ENCODE measurements around the gene SHISA2. TPM values are rescaled to one million over a fixed set of nuclear protein-coding genes. Genes with fewer than 3 reads are reported as not detected.

The SHISA2 gene
- total and polyA plus RNA-seq, 2 of the 13 experiments (the other 11 are each of a cell fraction or from before 2014, with no cell fraction given): not detected

DNA sequence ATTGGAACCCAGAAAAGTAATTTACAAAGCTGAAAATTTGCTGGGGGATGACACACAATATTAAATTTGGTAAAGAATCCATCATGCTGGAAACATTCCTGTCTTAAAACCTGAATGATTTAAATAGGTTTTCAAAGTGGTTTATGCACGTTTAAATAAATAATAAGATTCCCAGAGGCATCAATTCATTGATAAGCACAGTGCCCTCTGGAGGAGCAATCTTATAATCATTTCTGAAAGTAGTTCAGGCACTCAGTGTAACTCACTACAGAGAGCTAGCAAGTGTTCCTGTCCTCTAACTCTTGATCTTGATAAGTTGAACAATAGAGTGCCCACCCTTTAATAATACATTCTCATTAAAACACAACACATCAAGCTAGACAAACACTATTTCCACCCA, 43.5 kb upstream of the SHISA2 start:
- CTCF ChIA-PET (ENCODE audit: low intra/inter-chr PET ratio, low total read pairs): no interaction called here
- POLR2A ChIA-PET: no interaction called here
- H3K9ac ChIP-seq (ENCODE audit: insufficient read depth, low read depth, low read length): no peak overlapping the region
- no peaks in the 10 kb centered on the region for H4K20me1 ChIP-seq (ENCODE audit: insufficient read depth, low read length)
- no peak overlapping the region for H2AFZ ChIP-seq (ENCODE audit: low read length)
- H3K9me3 ChIP-seq (ENCODE audit: low read length): no peaks in the 10 kb centered on the region
- no peaks in the 10 kb centered on the region for H3K79me2 ChIP-seq (ENCODE audit: insufficient read depth, low read length)
- H3K36me3 ChIP-seq (replicated peaks in 1 of 2; ENCODE audit: control insufficient read depth in 1 of 2, insufficient read depth in 2 of 2, low read length in 2 of 2): no peaks in the 10 kb centered on the region
- TF ChIP-seq ZNF224 (CRISPR knock-in tag; IDR thresholded peaks at IDR 0.05) (no peak), NFATC3 (CRISPR knock-in tag; IDR thresholded peaks at IDR 0.05) (no peak), ZNF441 (CRISPR knock-in tag; IDR thresholded peaks at IDR 0.05; ENCODE audit: borderline replicate concordance) (no peak), ELF1 (CRISPR knock-in tag; IDR thresholded peaks at IDR 0.05) (no peak), RFX3 (CRISPR knock-in tag; IDR thresholded peaks at IDR 0.05) (no peak), ZBTB3 (CRISPR knock-in tag; IDR thresholded peaks at IDR 0.05; ENCODE audit: borderline replicate concordance, low read depth) (no peak), ARHGAP35 (CRISPR knock-in tag; IDR thresholded peaks at IDR 0.05; ENCODE audit: borderline replicate concordance) (no peak), SNAPC2 (CRISPR knock-in tag; IDR thresholded peaks at IDR 0.05) (no peak), ASH2L (IDR thresholded peaks at IDR 0.05; ENCODE audit: insufficient read length, low read depth, low read length) (no peak)
- TF ChIP-seq, protein P1, sequence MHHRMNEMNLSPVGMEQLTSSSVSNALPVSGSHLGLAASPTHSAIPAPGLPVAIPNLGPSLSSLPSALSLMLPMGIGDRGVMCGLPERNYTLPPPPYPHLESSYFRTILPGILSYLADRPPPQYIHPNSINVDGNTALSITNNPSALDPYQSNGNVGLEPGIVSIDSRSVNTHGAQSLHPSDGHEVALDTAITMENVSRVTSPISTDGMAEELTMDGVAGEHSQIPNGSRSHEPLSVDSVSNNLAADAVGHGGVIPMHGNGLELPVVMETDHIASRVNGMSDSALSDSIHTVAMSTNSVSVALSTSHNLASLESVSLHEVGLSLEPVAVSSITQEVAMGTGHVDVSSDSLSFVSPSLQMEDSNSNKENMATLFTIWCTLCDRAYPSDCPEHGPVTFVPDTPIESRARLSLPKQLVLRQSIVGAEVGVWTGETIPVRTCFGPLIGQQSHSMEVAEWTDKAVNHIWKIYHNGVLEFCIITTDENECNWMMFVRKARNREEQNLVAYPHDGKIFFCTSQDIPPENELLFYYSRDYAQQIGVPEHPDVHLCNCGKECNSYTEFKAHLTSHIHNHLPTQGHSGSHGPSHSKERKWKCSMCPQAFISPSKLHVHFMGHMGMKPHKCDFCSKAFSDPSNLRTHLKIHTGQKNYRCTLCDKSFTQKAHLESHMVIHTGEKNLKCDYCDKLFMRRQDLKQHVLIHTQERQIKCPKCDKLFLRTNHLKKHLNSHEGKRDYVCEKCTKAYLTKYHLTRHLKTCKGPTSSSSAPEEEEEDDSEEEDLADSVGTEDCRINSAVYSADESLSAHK (CRISPR knock-in tag; IDR thresholded peaks at IDR 0.05; ENCODE audit: borderline replicate concordance): no peak
- TF ChIP-seq, protein P2, sequence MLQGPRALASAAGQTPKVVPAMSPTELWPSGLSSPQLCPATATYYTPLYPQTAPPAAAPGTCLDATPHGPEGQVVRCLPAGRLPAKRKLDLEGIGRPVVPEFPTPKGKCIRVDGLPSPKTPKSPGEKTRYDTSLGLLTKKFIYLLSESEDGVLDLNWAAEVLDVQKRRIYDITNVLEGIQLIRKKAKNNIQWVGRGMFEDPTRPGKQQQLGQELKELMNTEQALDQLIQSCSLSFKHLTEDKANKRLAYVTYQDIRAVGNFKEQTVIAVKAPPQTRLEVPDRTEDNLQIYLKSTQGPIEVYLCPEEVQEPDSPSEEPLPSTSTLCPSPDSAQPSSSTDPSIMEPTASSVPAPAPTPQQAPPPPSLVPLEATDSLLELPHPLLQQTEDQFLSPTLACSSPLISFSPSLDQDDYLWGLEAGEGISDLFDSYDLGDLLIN (CRISPR knock-in tag; IDR thresholded peaks at IDR 0.05; ENCODE audit: borderline replicate concordance): no peak
- TF ChIP-seq, protein P3, sequence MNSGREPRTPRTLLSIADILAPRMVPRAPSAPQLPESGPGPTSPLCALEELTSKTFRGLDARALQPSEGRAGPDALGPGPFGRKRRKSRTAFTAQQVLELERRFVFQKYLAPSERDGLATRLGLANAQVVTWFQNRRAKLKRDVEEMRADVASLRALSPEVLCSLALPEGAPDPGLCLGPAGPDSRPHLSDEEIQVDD (CRISPR knock-in tag; IDR thresholded peaks at IDR 0.05; ENCODE audit: borderline replicate concordance): no peak
- TF ChIP-seq, protein P4, sequence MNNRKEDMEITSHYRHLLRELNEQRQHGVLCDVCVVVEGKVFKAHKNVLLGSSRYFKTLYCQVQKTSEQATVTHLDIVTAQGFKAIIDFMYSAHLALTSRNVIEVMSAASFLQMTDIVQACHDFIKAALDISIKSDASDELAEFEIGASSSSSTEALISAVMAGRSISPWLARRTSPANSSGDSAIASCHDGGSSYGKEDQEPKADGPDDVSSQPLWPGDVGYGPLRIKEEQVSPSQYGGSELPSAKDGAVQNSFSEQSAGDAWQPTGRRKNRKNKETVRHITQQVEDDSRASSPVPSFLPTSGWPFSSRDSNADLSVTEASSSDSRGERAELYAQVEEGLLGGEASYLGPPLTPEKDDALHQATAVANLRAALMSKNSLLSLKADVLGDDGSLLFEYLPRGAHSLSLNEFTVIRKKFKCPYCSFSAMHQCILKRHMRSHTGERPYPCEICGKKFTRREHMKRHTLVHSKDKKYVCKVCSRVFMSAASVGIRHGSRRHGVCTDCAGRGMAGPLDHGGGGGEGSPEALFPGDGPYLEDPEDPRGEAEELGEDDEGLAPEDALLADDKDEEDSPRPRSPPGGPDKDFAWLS (CRISPR knock-in tag; IDR thresholded peaks at IDR 0.05; ENCODE audit: borderline replicate concordance): no peak
- TF ChIP-seq, protein P5, sequence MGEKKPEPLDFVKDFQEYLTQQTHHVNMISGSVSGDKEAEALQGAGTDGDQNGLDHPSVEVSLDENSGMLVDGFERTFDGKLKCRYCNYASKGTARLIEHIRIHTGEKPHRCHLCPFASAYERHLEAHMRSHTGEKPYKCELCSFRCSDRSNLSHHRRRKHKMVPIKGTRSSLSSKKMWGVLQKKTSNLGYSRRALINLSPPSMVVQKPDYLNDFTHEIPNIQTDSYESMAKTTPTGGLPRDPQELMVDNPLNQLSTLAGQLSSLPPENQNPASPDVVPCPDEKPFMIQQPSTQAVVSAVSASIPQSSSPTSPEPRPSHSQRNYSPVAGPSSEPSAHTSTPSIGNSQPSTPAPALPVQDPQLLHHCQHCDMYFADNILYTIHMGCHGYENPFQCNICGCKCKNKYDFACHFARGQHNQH (CRISPR knock-in tag; IDR thresholded peaks at IDR 0.05): no peak
- intact Hi-C loops (cut with micrococcal nuclease; ENCODE audit: unreplicated experiment) (no loop called here), in situ Hi-C loops (cut with HindIII; ENCODE audit: extremely low pct_ligation_motif_present, low pct_unique_long_range_greater_than_20kb) (no loop called here)
- no peaks in the 10 kb centered on the region for H3K4me1 ChIP-seq (ENCODE audit: insufficient read depth, low read length)
- DNase-seq (ENCODE audit: low spot score) (no peak), FAIRE-seq (no peak), ATAC-seq (no peak)
- WGBS (ENCODE audit: low lambda C conversion rate): 4% methylated on average over 1 of the region's 1 CpG
- H3K4me3 ChIP-seq (replicated peaks in 1 of 3; ENCODE audit: insufficient read depth in 1 of 3, low read depth in 2 of 3, low read length in 3 of 3): no peak overlapping the region
- no peak overlapping the region for H3K27ac ChIP-seq (ENCODE audit: extremely low read length, insufficient read depth, low read length)
- no peak overlapping the region for H3K4me2 ChIP-seq (ENCODE audit: low read depth, low read length)
- BruUV-seq (replicated peaks): no TSS peak
- peaks cover 0 to 3% of the 10 kb centered on the region in 2 experiments; a peak in 1 of 5 replicates for H3K27me3 ChIP-seq (ENCODE audit: control insufficient read depth in 1 of 2, insufficient read depth in 2 of 2, low read length in 2 of 2)

All from HepG2 (cell line).